Fibroblast of lung (primary cell): ENCODE results near the gene HTR1B.

Source experiments
- EZH2 ChIP-seq: IDR thresholded peaks from 2 replicates; pipeline ENCODE4 v1.5.1; 2012; ENCODE audit warnings: low read length, control low read depth, mild to moderate bottlenecking; ENCODE audit errors: missing control alignments
- TF ChIP-seq, protein P1 (sequence below), 2 donors: IDR thresholded peaks in 1 of 2; conservative IDR thresholded peaks in 1 of 2; 1 replicate in 1 of 2; 2 replicates in 1 of 2; pipeline ENCODE4 v1.5.1; 2011 to 2012; ENCODE audit warnings: low read length in 2 of 2, control low read depth in 1 of 2, inconsistent platforms in 1 of 2, low read depth in 1 of 2, mild to moderate bottlenecking in 1 of 2

DNA sequence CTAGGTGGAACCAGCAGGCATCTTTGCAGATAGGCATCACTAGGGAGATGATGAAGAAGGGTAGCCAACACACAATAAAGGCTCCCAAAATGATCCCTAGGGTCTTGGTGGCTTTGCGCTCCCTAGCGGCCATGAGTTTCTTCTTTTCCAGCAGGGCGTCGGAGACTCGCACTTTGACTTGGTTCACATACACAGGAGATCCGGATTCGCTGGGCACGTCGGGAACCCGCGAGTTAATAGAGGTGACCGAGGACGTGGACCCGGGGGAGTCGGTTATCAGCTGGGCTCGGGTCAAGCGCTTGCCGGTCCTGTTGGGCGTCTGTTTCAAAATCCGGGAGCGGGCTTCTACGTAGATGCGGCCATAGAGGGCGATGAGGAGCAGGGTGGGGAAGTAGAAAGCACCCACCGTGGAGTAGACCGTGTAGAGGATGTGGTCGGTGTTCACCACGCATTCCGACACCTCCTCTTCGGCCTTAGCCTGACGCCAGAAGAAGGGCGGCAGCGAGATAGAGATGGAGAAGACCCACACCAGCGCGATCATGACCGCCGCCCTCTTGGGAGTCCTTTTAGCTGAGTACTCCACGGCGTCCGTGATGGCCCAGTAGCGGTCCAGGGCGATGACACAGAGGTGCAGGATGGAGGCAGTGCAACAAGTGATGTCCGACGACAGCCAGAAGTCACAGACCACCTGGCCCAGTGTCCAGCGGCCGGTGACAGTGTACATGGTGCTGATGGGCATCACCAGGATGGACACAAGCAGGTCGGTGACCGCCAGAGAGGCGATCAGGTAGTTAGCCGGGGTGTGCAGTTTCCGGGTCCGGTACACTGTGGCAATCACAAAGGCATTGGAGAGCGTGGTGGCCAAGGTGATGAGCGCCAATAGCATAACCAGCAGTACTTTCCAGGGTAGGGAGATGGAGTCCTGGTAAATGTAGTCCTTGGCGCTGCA lies 658 bp downstream of the HTR1B start:
- peak; percentile 55 for TF ChIP-seq EZH2
- TF ChIP-seq, protein P1, sequence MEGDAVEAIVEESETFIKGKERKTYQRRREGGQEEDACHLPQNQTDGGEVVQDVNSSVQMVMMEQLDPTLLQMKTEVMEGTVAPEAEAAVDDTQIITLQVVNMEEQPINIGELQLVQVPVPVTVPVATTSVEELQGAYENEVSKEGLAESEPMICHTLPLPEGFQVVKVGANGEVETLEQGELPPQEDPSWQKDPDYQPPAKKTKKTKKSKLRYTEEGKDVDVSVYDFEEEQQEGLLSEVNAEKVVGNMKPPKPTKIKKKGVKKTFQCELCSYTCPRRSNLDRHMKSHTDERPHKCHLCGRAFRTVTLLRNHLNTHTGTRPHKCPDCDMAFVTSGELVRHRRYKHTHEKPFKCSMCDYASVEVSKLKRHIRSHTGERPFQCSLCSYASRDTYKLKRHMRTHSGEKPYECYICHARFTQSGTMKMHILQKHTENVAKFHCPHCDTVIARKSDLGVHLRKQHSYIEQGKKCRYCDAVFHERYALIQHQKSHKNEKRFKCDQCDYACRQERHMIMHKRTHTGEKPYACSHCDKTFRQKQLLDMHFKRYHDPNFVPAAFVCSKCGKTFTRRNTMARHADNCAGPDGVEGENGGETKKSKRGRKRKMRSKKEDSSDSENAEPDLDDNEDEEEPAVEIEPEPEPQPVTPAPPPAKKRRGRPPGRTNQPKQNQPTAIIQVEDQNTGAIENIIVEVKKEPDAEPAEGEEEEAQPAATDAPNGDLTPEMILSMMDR (conservative IDR thresholded peaks at IDR 0.05 in 1 of 2, IDR thresholded peaks at IDR 0.05 in 1 of 2; ENCODE audit: low read depth in 1 of 2, low read length in 2 of 2), result peak; percentile 32 to 36
